ENCODE data around the gene COQ10A. TPM values are rescaled to one million over a fixed set of nuclear protein-coding genes. Genes with fewer than 3 reads are reported as not detected.

COQ10A gene
- total RNA-seq, 2 experiments from 2014 or later = 7.9 to 9.6 TPM

- intact Hi-C loops (cut with micrococcal nuclease) = no loop called here
- no peak for ATAC-seq
- H3K4me3 Mint-ChIP-seq = no peak overlapping the region
- no peaks in the 10 kb centered on the region for H3K4me1 Mint-ChIP-seq (ENCODE audit: low read depth)
- ChIA-PET POLR2A (interaction anchor here (1.2 to 1.6 kb wide), 3 partner anchors 9 to 18 kb away, joined by 3 to 7 read pairs (median 5); partner anchors contain the start of genes ANKRD52 and COQ10A), CTCF (interaction anchor here (0.6 kb wide), 1 partner anchor 254 kb away, joined by 3 read pairs; no protein-coding TSS in a partner anchor)
- TF ChIP-seq CTCF (IDR thresholded peaks at IDR 0.05) = no peak
- DNase-seq = no peak
- no peaks in the 10 kb centered on the region for H3K9me3 Mint-ChIP-seq
- H3K36me3 Mint-ChIP-seq (ENCODE audit: low read depth) = peaks cover 28% of the 10 kb centered on the region
- H3K27me3 Mint-ChIP-seq = no peaks in the 10 kb centered on the region
- H3K27ac Mint-ChIP-seq = no peak overlapping the region
Observed at GRCh38 chr12:56248711-56249110, 18.0 kb upstream of the COQ10A start.

GRCh38 chr12:56252649-56253048 is 14.1 kb upstream of the COQ10A start:
- ChIA-PET POLR2A (interaction anchor here (1.0 to 1.5 kb wide), 2 partner anchors 11 to 23 kb away, joined by 3 read pairs; no protein-coding TSS in a partner anchor), CTCF (interaction anchor here (1.0 kb wide), 1 partner anchor 133 kb away, joined by 3 read pairs; no protein-coding TSS in a partner anchor)
- no peak for ATAC-seq
- no peak for TF ChIP-seq CTCF (IDR thresholded peaks at IDR 0.05)
- Mint-ChIP-seq H3K27me3 (no peaks in the 10 kb centered on the region), H3K27ac (no peak overlapping the region), H3K36me3 (ENCODE audit: low read depth) (peaks cover 31% of the 10 kb centered on the region), H3K4me3 (no peak overlapping the region), H3K4me1 (ENCODE audit: low read depth) (peaks cover 13% of the 10 kb centered on the region), H3K9me3 (no peaks in the 10 kb centered on the region)
- no peak for DNase-seq
- intact Hi-C loops (cut with micrococcal nuclease) = loop anchor here (10.0 kb wide), 1 partner anchor 128 kb away; the partner anchor contains the start of gene ESYT1

GRCh38 chr12:56253091-56253490 is 13.7 kb upstream of the COQ10A start:
- peaks cover 13% of the 10 kb centered on the region for H3K4me1 Mint-ChIP-seq (ENCODE audit: low read depth)
- peaks cover 31% of the 10 kb centered on the region for H3K36me3 Mint-ChIP-seq (ENCODE audit: low read depth)
- no peak overlapping the region for H3K4me3 Mint-ChIP-seq
- intact Hi-C loops (cut with micrococcal nuclease) = loop anchor here (10.0 kb wide), 1 partner anchor 128 kb away; the partner anchor contains the start of gene ESYT1
- CTCF ChIA-PET = no interaction called here
- DNase-seq = no peak
- ATAC-seq = no peak
- no peak for TF ChIP-seq CTCF (IDR thresholded peaks at IDR 0.05)
- H3K27me3 Mint-ChIP-seq = no peaks in the 10 kb centered on the region
- POLR2A ChIA-PET = interaction anchor here (1.0 to 1.5 kb wide), 2 partner anchors 12 to 22 kb away, joined by 3 read pairs; no protein-coding TSS in a partner anchor
- H3K9me3 Mint-ChIP-seq = no peaks in the 10 kb centered on the region
- no peak overlapping the region for H3K27ac Mint-ChIP-seq

- no peak for TF ChIP-seq CTCF (IDR thresholded peaks at IDR 0.05)
- DNase-seq (no peak), ATAC-seq (no peak)
- intact Hi-C loops (cut with micrococcal nuclease) = loop anchor here (5.0 to 10.0 kb wide), 2 partner anchors 63 to 131 kb away; partner anchors contain the start of gene ESYT1
- H3K9me3 Mint-ChIP-seq = no peaks in the 10 kb centered on the region
- peaks cover 28% of the 10 kb centered on the region for H3K36me3 Mint-ChIP-seq (ENCODE audit: low read depth)
- H3K4me3 Mint-ChIP-seq = no peak overlapping the region
- ChIA-PET CTCF (interaction anchor here (0.6 to 2.4 kb wide), 6 partner anchors 9 to 443 kb away, joined by 3 to 7 read pairs (median 4); partner anchors contain the start of genes CNPY2 and SMARCC2), POLR2A (interaction anchor here (3.5 kb wide), 1 partner anchor 33 kb away, joined by 16 read pairs; the partner anchor contains the start of gene RNF41)
- H3K27me3 Mint-ChIP-seq = no peaks in the 10 kb centered on the region
- H3K27ac Mint-ChIP-seq = no peak overlapping the region
- peaks cover 19% of the 10 kb centered on the region for H3K4me1 Mint-ChIP-seq (ENCODE audit: low read depth)
Observed at GRCh38 chr12:56255671-56256070, 11.1 kb upstream of the COQ10A start.

Data from activated CD8-positive, alpha-beta T cell treated with anti-CD3 and anti-CD28 coated beads for 36 hours (primary cell).